Heart right ventricle (tissue), 16 donors: ENCODE data around the gene PARD3. TPM values are rescaled to one million over a fixed set of nuclear protein-coding genes. Genes with fewer than 3 reads are reported as not detected.

Experiments used
- ATAC-seq, 8 donors: fragments of 200-7000 bp; cut with Tn5 transposase; one replicate each; pipeline ENCODE4 v1.9.1; 2020; ENCODE audit warnings: mild to moderate bottlenecking in 8 of 8, moderate library complexity in 8 of 8, moderate number of reproducible peaks in 1 of 8
- DNase-seq, 2 donors: peaks; one replicate each; pipeline ENCODE4 v3.0.0-alpha.2; 2020
- H3K27ac ChIP-seq, 10 donors: fragments of 200-600 bp; sonication (generic) in 2 of 10; one replicate each; pipeline versions ENCODE4 v1.5.0 to v1.8.0; 2020 to 2022; ENCODE audit warnings: mild to moderate bottlenecking in 3 of 10
- H3K27me3 ChIP-seq, 7 donors: fragments of 200-600 bp; one replicate each; pipeline ENCODE4 v1.8.0; 2021 to 2022; ENCODE audit warnings: mild to moderate bottlenecking in 2 of 7
- H3K36me3 ChIP-seq, 9 donors: fragments of 200-600 bp; sonication (generic) in 1 of 9; one replicate each; pipeline versions ENCODE4 v1.5.0 to v1.8.0; 2020 to 2022; ENCODE audit warnings: mild to moderate bottlenecking in 2 of 9
- H3K4me1 ChIP-seq, 9 donors: fragments of 200-600 bp; sonication (generic) in 1 of 9; one replicate each; pipeline versions ENCODE4 v1.5.0 to v1.8.0; 2020 to 2022; ENCODE audit warnings: mild to moderate bottlenecking in 4 of 9
- H3K4me3 ChIP-seq, 10 donors: fragments of 200-600 bp; sonication (generic) in 2 of 10; one replicate each; pipeline versions ENCODE4 v1.5.0 to v1.8.0; 2020 to 2022; ENCODE audit warnings: mild to moderate bottlenecking in 7 of 10, moderate library complexity in 2 of 10
- H3K9me3 ChIP-seq, 11 donors: fragments of 200-600 bp in 10 of 11; sonication (generic) in 2 of 11; one replicate each; pipeline versions ENCODE4 v1.5.0 to v1.8.0; 2013 to 2022; ENCODE audit warnings: mild to moderate bottlenecking in 2 of 11, control low read depth in 1 of 11, moderate library complexity in 1 of 11
- WGBS, 2 donors: extraction: QIAGEN DNeasy Blood & Tissue Kit; methylation state at CpG; one replicate each; pipeline ENCODE4 v1.1.7; 2013; ENCODE audit warnings: inconsistent platforms in 1 of 2; 5-methylcytosine and 5-hydroxymethylcytosine counted together
- intact Hi-C, 10 donors: fragments of 100-400 bp; cut with DNase I; formaldehyde crosslinking; loops; one replicate each; pipeline versions ENCODE4 v1.11.1 to v1.14.2; 2022
- polyA plus RNA-seq, 2 donors: library from polyadenylated mRNA; stranded (reverse); fragments of 200-250 nt; gene quantifications; one replicate each; pipeline ENCODE4 v1.2.3, GENCODE V29; 2013
- total RNA-seq, 10 donors: library from RNA; stranded (reverse); fragmentation: NEBNext Ultra II Directional in 3 of 10; extraction: Animal tissue kit (Norgen Biotek cat#: 25700) in 3 of 10; gene quantifications; one replicate each; pipeline versions ENCODE4 v1.2.1 to v1.2.4, GENCODE V29; 2021 to 2023
- TF ChIP-seq, protein P1 (sequence below), 9 donors: fragments of 200-600 bp; sonication (generic) in 2 of 9; IDR thresholded peaks; one replicate each; pipeline versions ENCODE4 v1.5.0 to v1.8.0; 2021 to 2022; ENCODE audit warnings: antibody characterized with exemption in 9 of 9, mild to moderate bottlenecking in 5 of 9, moderate library complexity in 1 of 9
- donor health status: Arrhythmogenic right ventricular cardiomyopathy.
- donor health status: ischemic (EF 13 %, LVEDD 7.1; RV severe dilation, severe dysfunction).
- donor health status: healthy with polysubstance abuse.
- donor health status: DM: no; HTN: yes; CAD: no.
- donor health status: DM: no; HTN: no; CAD: no.
- donor health status: ischemic (EF 25% LVEDD 6.9; RV normal size, moderate dysfunction).
- donor health status: ischemic (EF 25% LVEDD 5.7; RV mildly dilated, moderate dysfunction).
- donor health status: healthy.
- donor health status: DM: yes; HTN: yes; CAD: no.
- donor health status: Ischemic cardiomyopathy.
- donor health status: ischemic (EF 35%, LVEDD 5.7; RV mildly dilated, moderate dysfunction).
- donor health status: nonischemic (EF 11% LVEDD 7.7; RV severe dilation, severe dysfunction).
- donor health status: DM: yes; HTN: yes; CAD: no.
- donor health status: PGD.
- donor health status: ischemic (EF 29% LVEDD 5.4; RV normal size, mild dysfunction).
- donor health status: nonischemic (EF 23%, LVEDD 6.1; RV moderate dilation, normal function).

The PARD3 gene
- total and polyA plus RNA-seq, 12 donors: 19.7 to 41.8 (median 34.2) TPM

DNA sequence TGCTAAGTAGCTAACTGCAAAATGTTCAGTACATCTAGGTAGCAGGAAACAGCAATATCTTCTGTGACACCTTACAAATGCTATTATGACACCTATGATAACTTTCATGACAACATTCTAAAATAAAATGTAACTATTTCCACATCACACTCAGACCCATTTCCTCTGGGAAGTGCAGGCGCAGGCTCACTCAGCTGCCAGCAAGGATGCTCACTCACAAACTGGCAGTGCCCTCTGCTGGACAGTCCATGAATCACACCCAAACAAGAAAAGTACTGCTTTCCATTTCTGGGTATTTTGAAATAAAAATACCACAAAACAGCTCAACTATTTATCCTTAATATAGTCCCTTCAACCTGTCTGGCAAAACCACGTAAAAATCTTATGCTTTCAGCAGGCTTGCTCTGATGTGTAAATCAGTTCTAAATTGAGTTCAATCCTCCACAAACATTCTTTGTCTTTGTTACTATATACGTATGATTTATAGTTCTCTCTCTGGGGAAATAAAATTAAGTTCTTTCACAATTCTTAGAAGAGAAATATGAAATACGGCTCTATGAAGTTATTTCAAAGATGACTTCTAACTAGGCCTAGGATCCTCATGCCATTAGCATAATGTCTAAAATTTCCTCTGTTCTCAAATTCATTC is 176.6 kb downstream of the PARD3 start:
- no peak overlapping the region for H3K4me3 ChIP-seq
- peak overlapping the region in 2 of 10 donors; percentile 17 to 32 for H3K27ac ChIP-seq
- WGBS, 2 donors: 27 to 31% methylated on average over 4 of the region's 4 CpGs
- TF ChIP-seq, protein P1, sequence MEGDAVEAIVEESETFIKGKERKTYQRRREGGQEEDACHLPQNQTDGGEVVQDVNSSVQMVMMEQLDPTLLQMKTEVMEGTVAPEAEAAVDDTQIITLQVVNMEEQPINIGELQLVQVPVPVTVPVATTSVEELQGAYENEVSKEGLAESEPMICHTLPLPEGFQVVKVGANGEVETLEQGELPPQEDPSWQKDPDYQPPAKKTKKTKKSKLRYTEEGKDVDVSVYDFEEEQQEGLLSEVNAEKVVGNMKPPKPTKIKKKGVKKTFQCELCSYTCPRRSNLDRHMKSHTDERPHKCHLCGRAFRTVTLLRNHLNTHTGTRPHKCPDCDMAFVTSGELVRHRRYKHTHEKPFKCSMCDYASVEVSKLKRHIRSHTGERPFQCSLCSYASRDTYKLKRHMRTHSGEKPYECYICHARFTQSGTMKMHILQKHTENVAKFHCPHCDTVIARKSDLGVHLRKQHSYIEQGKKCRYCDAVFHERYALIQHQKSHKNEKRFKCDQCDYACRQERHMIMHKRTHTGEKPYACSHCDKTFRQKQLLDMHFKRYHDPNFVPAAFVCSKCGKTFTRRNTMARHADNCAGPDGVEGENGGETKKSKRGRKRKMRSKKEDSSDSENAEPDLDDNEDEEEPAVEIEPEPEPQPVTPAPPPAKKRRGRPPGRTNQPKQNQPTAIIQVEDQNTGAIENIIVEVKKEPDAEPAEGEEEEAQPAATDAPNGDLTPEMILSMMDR (IDR thresholded peaks at IDR 0.05): peak; percentile 78 to 97 (median 94)
- no peaks in the 10 kb centered on the region for H3K9me3 ChIP-seq
- peak; percentile 60 to 86 (median 78) for ATAC-seq
- intact Hi-C loops: loop anchor here (2.0 to 10.0 kb wide), 13 partner anchors 111 to 1844 kb away; partner anchors contain the start of gene NRP1 (in 8 of the 10)
- H3K27me3 ChIP-seq: no peaks in the 10 kb centered on the region
- H3K36me3 ChIP-seq: no peaks in the 10 kb centered on the region
- DNase-seq: peak; percentile 74 to 85
- H3K4me1 ChIP-seq: peaks cover 3 to 26% (median 18%) of the 10 kb centered on the region in 9 donors

DNA sequence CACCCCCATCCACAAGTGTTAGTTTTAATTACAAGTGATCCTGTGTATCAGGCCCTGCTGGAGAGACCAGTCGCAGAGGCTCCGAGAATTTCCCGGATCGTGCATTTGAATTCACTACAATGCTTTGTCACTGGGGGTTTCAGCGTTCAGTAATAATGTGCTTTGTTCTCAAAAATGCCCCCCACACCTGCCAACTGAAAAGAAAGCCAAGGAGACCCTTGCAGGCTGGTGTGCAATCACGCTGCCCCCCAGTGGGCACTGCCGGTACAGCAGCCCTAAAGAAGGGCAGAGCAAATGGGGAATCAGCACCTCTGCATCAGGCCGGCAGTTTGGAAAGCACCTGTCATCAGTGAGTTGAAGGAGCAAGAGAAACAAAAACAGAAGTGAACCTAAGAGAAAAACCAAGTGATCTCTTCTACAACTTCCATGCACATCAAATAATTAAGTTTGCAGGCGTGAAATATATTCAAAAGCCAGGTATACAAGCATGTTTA is 177.6 kb downstream of the PARD3 start:
- Histone ChIP-seq H3K4me3 (no peak overlapping the region), H3K4me1 (peaks cover 3 to 25% (median 17%) of the 10 kb centered on the region in 9 donors), H3K36me3 (no peaks in the 10 kb centered on the region), H3K27ac (no peak overlapping the region), H3K27me3 (no peaks in the 10 kb centered on the region), H3K9me3 (no peaks in the 10 kb centered on the region)
- intact Hi-C loops: loop anchor here (2.0 to 10.0 kb wide), 13 partner anchors 110 to 1843 kb away; partner anchors contain the start of gene NRP1 (in 8 of the 10)
- WGBS, 2 donors: 26 to 31% methylated on average over 9 of the region's 9 CpGs
- peak; percentile 28 to 71 (median 63) for ATAC-seq
- TF ChIP-seq, protein P1 (IDR thresholded peaks at IDR 0.05): peak in 8 of 9 donors; percentile 82 to 97 (median 96)
- peak; percentile 61 to 66 for DNase-seq

DNA sequence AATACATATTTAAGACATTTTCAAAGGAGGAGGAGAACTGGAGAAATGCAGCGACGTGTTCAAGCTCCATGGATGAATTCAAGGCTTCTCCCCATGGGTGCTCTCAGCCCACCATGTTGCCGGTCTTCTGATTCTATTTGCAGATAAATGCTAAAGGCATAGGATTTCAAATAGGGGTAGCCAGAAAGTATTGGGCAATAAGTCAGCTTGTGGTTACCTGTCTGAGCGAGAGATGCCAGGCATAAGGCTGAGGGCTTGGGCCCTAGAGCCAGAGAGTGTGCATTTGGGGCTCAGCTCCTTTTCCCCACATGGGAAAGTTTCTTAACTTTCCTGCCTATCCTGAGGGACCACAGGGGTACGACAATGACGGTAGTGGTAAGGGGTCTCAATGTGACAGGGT is 180.0 kb downstream of the PARD3 start:
- TF ChIP-seq, protein P1 (IDR thresholded peaks at IDR 0.05): no peak
- Histone ChIP-seq H3K4me1 (peaks cover 3 to 25% (median 15%) of the 10 kb centered on the region in 9 donors), H3K36me3 (no peaks in the 10 kb centered on the region), H3K4me3 (no peak overlapping the region), H3K27ac (no peak overlapping the region), H3K27me3 (no peaks in the 10 kb centered on the region), H3K9me3 (no peaks in the 10 kb centered on the region)
- intact Hi-C loops: loop anchor here (5.0 to 10.0 kb wide), 11 partner anchors 108 to 1840 kb away; partner anchors contain the start of gene NRP1 (in 8 of the 10)
- DNase-seq (no peak), ATAC-seq (no peak)
- WGBS, 2 donors: 96 to 99% methylated on average over 6 of the region's 6 CpGs

DNA sequence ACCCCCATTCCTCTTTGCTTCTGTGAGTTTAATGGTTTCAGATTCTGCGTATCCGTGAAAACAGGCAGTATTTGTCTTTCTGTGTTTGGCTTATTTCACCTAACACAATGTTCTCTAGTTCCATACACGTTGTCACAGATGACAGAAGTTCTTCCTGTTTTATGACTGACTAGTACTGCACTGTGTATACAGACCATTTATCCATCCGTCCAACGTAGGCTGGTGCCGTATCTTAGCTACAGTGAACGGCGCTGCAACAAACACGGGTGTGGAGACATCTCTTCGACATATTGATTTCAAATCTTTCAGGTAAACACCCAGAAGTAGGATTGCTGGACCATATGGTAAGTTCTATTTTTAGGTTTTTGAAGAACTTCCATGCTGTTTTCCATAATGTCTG is 181.7 kb downstream of the PARD3 start:
- H3K36me3 ChIP-seq: no peaks in the 10 kb centered on the region
- ATAC-seq (no peak), DNase-seq (no peak)
- no peak overlapping the region for H3K27ac ChIP-seq
- no peaks in the 10 kb centered on the region for H3K9me3 ChIP-seq
- H3K4me1 ChIP-seq: peaks cover 3 to 24% (median 18%) of the 10 kb centered on the region in 9 donors
- H3K27me3 ChIP-seq: no peaks in the 10 kb centered on the region
- intact Hi-C loops: loop anchor here in 7 of 10 donors (10.0 kb wide), 5 partner anchors 109 to 1839 kb away; partner anchors contain the start of gene NRP1 (in 1 of the 7)
- no peak overlapping the region for H3K4me3 ChIP-seq
- TF ChIP-seq, protein P1 (IDR thresholded peaks at IDR 0.05): no peak
- WGBS, 2 donors: 89 to 93% methylated on average over 10 of the region's 10 CpGs
